Effector memory CD4-positive, alpha-beta T cell (primary cell): ENCODE measurements around the gene ERCC5.

ENCODE experiments used
- DNase-seq, 3 donors: peaks; one replicate each; pipeline ENCODE4 v3.0.0-alpha.2; 2020
- H3K27ac ChIP-seq: 2 replicates; pipeline ENCODE4 v1.7.0; 2013; ENCODE audit warnings: mild to moderate bottlenecking, low read length, moderate library complexity; ENCODE audit not compliant: insufficient read depth, poor library complexity, severe bottlenecking
- H3K27me3 ChIP-seq: replicated peaks from 2 replicates; pipeline ENCODE4 v1.7.0; 2013; ENCODE audit warnings: mild to moderate bottlenecking, low read length; ENCODE audit not compliant: insufficient read depth, control insufficient read depth, poor library complexity, severe bottlenecking
- H3K36me3 ChIP-seq: 2 replicates; pipeline ENCODE4 v1.7.0; 2013; ENCODE audit warnings: mild to moderate bottlenecking, low read length, moderate library complexity; ENCODE audit not compliant: control insufficient read depth, insufficient read depth
- H3K4me1 ChIP-seq: 2 replicates; pipeline ENCODE4 v1.7.0; 2013; ENCODE audit warnings: low read length, mild to moderate bottlenecking; ENCODE audit not compliant: control insufficient read depth, insufficient read depth, poor library complexity, severe bottlenecking
- H3K4me3 ChIP-seq: 2 replicates; pipeline ENCODE4 v1.7.0; 2013; ENCODE audit warnings: low read length, low read depth, mild to moderate bottlenecking; ENCODE audit not compliant: insufficient read depth, poor library complexity, severe bottlenecking
- H3K9me3 ChIP-seq: 2 replicates; pipeline ENCODE4 v1.7.0; 2013; ENCODE audit warnings: mild to moderate bottlenecking, low read length, moderate library complexity; ENCODE audit not compliant: control insufficient read depth

The ERCC5 gene

DNA sequence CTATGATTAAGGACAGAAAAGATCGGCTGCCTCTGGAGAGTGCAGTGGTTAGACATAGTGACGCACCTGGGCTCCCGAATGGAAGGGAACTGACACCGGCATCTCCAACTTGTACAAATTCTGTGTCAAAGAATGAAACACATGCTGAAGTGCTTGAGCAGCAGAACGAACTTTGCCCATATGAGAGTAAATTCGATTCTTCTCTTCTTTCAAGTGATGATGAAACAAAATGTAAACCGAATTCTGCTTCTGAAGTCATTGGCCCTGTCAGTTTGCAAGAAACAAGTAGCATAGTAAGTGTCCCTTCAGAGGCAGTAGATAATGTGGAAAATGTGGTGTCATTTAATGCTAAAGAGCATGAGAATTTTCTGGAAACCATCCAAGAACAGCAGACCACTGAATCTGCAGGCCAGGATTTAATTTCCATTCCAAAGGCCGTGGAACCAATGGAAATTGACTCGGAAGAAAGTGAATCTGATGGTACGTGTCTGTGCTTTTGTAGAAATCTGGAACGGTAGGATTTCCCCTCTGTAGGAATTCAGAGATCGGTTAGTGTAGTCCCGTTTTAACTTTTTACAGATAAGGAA is 16.9 kb downstream of the ERCC5 start:
- peaks cover 89% of the 10 kb centered on the region for H3K36me3 ChIP-seq
- no peak overlapping the region for H3K4me3 ChIP-seq
- no peak overlapping the region for H3K27ac ChIP-seq

DNA sequence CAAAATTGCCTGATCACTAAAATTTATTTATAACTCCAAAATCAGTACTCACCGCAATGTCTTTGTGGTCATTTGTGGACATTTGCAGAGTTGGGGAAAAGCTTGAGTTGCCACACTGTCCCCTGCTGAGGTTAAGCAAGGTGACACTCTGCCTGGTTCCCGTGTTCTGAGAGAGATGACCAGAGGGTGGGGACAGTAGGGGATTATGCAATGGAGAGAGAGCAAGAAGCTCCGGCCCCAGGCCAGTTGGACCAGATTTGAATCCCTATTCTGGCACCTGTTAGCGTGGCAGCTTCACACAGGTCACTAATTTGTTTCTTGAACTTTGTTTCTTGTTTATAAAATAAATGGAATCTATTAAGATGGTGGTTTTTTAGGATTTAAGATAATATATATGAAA is 17.8 kb downstream of the ERCC5 start:
- Histone ChIP-seq H3K9me3 (no peaks in the 10 kb centered on the region), H3K27ac (no peak overlapping the region), H3K4me1 (no peaks in the 10 kb centered on the region), H3K27me3 (no peaks in the 10 kb centered on the region), H3K4me3 (no peak overlapping the region), H3K36me3 (peaks cover 87% of the 10 kb centered on the region)
- no peak for DNase-seq

More for the DNA sequence above, 16.9 kb downstream of the ERCC5 start:
- H3K9me3 ChIP-seq, result no peaks in the 10 kb centered on the region
- no peaks in the 10 kb centered on the region for H3K27me3 ChIP-seq
- no peaks in the 10 kb centered on the region for H3K4me1 ChIP-seq
- DNase-seq, result no peak

GRCh38 chr13:102868366-102868936 is 22.6 kb downstream of the ERCC5 start:
- Histone ChIP-seq H3K4me3 (no peak overlapping the region), H3K27me3 (no peaks in the 10 kb centered on the region), H3K36me3 (peaks cover 74% of the 10 kb centered on the region), H3K9me3 (no peaks in the 10 kb centered on the region), H3K27ac (no peak overlapping the region), H3K4me1 (no peaks in the 10 kb centered on the region)
- no peak for DNase-seq

DNA sequence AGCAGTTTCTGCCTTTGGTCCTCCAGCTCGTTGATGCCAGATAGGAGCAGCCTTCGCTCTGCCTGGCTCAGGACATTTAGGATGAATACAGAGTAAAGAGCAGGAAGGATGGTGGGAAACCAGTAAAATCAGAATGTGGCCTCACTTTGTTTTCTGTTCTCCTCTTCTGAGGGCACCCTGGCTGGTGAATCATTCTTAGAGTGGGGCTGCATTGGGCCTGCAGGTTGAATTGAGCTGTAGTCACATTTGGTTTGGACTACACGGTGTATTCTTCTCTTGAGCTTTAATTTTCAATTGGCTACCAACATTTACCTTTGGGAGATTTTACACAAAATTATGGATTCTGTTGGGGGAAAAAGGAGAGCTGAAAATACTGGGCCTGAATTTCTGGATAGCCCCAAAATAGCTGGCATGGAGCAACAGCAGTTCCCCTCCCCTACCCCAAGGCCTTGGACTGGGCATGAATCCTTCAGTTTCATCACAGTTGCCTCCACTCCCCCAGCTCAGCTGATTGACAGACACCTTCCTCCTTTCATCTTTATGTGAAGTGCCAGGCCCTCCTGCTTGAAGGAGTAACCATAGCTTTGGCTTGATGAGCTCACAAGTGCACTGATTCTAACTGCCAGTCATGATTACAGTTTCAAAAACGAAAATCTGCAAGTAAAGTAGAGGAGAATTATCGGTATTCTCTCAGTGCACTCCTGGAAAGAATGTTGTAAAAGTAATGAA is 24.3 kb downstream of the ERCC5 start:
- Histone ChIP-seq H3K27me3 (no peaks in the 10 kb centered on the region), H3K9me3 (no peaks in the 10 kb centered on the region), H3K36me3 (peaks cover 71% of the 10 kb centered on the region), H3K27ac (no peak overlapping the region), H3K4me3 (no peak overlapping the region), H3K4me1 (no peaks in the 10 kb centered on the region)
- no peak for DNase-seq

- Histone ChIP-seq H3K9me3 (no peaks in the 10 kb centered on the region), H3K4me3 (no peak overlapping the region), H3K27me3 (no peaks in the 10 kb centered on the region), H3K4me1 (no peaks in the 10 kb centered on the region), H3K27ac (no peak overlapping the region), H3K36me3 (peaks cover 72% of the 10 kb centered on the region)
- DNase-seq, result peak in 2 of 3 donors; percentile 17 to 32
These were observed 25.0 kb downstream of the ERCC5 start for GRCh38 chr13:102870677-102871415.

DNA sequence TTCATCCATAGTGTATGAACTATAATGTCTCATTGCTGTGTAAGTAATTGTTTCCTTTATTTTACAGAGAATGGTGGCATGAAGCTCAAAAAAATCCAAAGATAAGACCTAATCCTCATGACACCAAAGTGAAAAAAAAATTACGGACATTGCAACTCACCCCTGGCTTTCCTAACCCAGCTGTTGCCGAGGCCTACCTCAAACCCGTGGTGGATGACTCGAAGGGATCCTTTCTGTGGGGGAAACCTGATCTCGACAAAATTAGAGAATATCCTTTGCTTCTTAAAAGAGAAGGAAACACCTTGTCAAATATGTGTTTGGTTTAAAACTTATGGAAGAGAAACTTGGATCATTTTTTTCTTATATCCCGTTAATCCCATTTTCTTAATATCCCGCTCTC is 26.3 kb downstream of the ERCC5 start:
- no peaks in the 10 kb centered on the region for H3K4me1 ChIP-seq
- DNase-seq, result no peak
- H3K27ac ChIP-seq, result no peak overlapping the region
- no peaks in the 10 kb centered on the region for H3K9me3 ChIP-seq
- peaks cover 71% of the 10 kb centered on the region for H3K36me3 ChIP-seq
- no peak overlapping the region for H3K4me3 ChIP-seq
- no peaks in the 10 kb centered on the region for H3K27me3 ChIP-seq

GRCh38 chr13:102872531-102872930 is 26.7 kb downstream of the ERCC5 start:
- Histone ChIP-seq H3K4me1 (no peaks in the 10 kb centered on the region), H3K36me3 (peaks cover 71% of the 10 kb centered on the region), H3K4me3 (no peak overlapping the region), H3K27me3 (no peaks in the 10 kb centered on the region), H3K9me3 (no peaks in the 10 kb centered on the region), H3K27ac (no peak overlapping the region)
- DNase-seq, result no peak

DNA sequence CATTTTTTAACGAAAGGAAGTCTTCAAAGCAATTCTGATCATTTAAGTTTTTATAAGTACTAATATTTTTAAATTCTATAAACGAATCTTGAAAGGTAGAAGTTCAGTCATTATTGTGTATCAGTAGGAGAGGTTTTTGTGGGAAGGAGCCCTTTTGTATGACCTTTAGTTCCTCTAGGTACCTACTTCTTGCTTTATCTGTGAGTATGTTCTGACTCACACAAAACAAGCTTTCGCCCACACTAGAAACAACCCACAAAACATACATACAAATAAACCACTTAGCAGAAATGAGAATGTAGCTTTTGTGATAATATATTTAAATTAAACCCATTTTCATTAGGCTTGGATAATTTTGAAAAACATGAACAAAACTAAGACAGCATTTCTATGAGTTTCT is 27.8 kb downstream of the ERCC5 start:
- Histone ChIP-seq H3K9me3 (no peaks in the 10 kb centered on the region), H3K27ac (no peak overlapping the region), H3K4me1 (no peaks in the 10 kb centered on the region), H3K36me3 (peaks cover 63% of the 10 kb centered on the region), H3K4me3 (no peak overlapping the region), H3K27me3 (no peaks in the 10 kb centered on the region)
- DNase-seq, result no peak

DNA sequence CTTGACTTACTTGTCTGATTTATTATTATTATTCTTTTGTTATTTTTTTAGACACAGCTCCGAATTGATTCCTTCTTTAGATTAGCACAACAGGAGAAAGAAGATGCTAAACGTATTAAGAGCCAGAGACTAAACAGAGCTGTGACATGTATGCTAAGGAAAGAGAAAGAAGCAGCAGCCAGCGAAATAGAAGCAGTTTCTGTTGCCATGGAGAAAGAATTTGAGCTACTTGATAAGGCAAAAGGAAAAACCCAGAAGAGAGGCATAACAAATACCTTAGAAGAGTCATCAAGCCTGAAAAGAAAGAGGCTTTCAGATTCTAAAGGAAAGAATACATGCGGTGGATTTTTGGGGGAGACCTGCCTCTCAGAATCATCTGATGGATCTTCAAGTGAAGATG is 29.4 kb downstream of the ERCC5 start:
- Histone ChIP-seq H3K27ac (no peak overlapping the region), H3K4me1 (no peaks in the 10 kb centered on the region), H3K27me3 (no peaks in the 10 kb centered on the region), H3K4me3 (no peak overlapping the region), H3K9me3 (no peaks in the 10 kb centered on the region), H3K36me3 (peaks cover 54% of the 10 kb centered on the region)
- no peak for DNase-seq

GRCh38 chr13:102877303-102877702 is 31.5 kb downstream of the ERCC5 start:
- no peak for DNase-seq
- no peaks in the 10 kb centered on the region for H3K4me1 ChIP-seq
- H3K27me3 ChIP-seq, result no peaks in the 10 kb centered on the region
- no peak overlapping the region for H3K27ac ChIP-seq
- H3K4me3 ChIP-seq, result no peak overlapping the region
- no peaks in the 10 kb centered on the region for H3K9me3 ChIP-seq
- H3K36me3 ChIP-seq, result peaks cover 46% of the 10 kb centered on the region
